GM12891 (cell line): ENCODE data around the gene KIFC3.

ENCODE experiments used
- POLR2A ChIP-seq: IDR thresholded peaks from 2 replicates; pipeline ENCODE4 v1.6.1; 2011; ENCODE audit warnings: low read depth, low read length, control low read depth
- POLR2AphosphoS5 ChIP-seq: IDR thresholded peaks from 2 replicates; pipeline ENCODE4 v1.6.1; 2011; ENCODE audit warnings: low read depth, low read length, control low read depth
- TAF1 ChIP-seq: IDR thresholded peaks from 2 replicates; pipeline ENCODE4 v1.6.1; 2011; ENCODE audit warnings: low read depth, low read length, control low read depth

DNA sequence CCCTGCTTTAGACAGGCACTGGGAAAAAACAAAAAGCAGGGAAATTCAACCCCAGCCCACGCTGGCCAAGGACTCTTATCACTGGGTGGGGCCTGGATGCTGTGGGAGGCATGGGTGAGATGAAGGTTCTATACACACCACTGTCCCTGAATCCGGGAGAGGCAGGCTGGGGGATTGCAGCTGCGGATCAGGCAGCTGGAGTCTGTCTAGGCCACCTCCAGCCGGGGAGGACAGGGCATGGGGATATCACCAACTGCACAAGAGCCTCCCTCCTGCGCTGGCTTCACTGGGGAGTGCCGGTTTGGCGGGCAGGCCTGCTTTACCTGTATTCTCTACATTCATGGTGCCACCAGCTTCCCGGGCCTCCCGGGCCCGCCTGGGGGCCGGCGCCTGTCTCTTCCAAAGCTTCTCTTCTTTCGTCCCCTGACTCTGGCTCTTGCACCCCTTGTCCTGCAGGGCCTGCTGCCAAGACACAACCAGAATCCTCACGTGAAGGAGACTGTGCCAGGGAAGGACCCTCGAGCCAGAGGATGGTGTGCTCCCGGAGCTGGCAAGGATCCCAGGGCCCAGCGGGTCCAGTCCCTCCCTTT is 13.9 kb downstream of the KIFC3 start:
- TF ChIP-seq POLR2A (no peak), POLR2AphosphoS5 (no peak), TAF1 (no peak)
